K562 treated with DMSO at 1 percent for 24 hours (cell line): Measurements from ENCODE around the gene PRPSAP2. TPM values are rescaled to one million over a fixed set of nuclear protein-coding genes. Genes with fewer than 3 reads are reported as not detected.

Experiments
- total RNA-seq: library from RNA; unstranded; fragments of 300-600 nt; gene quantifications from 2 replicates; pipeline ENCODE4 v1.2.3, GENCODE V29; 2022; ENCODE audit warnings: low read depth; ENCODE audit not compliant: insufficient read depth

PRPSAP2 gene
- total RNA-seq, result 22.5 and 26.1 TPM in 2 replicates

GRCh38 chr17:18857864-18858566 lies at the start of gene PRPSAP2:
TSS of gene PRPSAP2 (plus strand) at chr17:18858131. CDS start at chr17:18865834, 7,703 bp downstream.

GRCh38 chr17:18951941-18952842 lies 94.3 kb downstream of the PRPSAP2 start, which contains the start of gene SLC5A10:
TSS of gene SLC5A10 (plus strand) at chr17:18952165. CDS start at chr17:18952206, 41 bp downstream.

Other genes with a start within 250 kb of the PRPSAP2 start
- not detected in 2 replicates for gene TBC1D28, start 213.7 kb upstream of the PRPSAP2 start, total RNA-seq
- 3.0 and 3.2 TPM in 2 replicates for gene FOXO3B, start 175.8 kb upstream of the PRPSAP2 start, total RNA-seq
- not detected in 2 replicates for gene FBXW10, start 114.1 kb upstream of the PRPSAP2 start, total RNA-seq
- 9.0 and 14.0 TPM in 2 replicates for gene TVP23B, start 76.9 kb upstream of the PRPSAP2 start, total RNA-seq
- gene SLC5A10, start 94.0 kb downstream of the PRPSAP2 start, total RNA-seq, result 0.06 TPM in 1 of 2 replicates, not detected in the other
- 7.6 and 7.8 TPM in 2 replicates for gene FAM83G, start 146.6 kb downstream of the PRPSAP2 start, total RNA-seq
- not detected in 2 replicates for gene GRAP, start 188.8 kb downstream of the PRPSAP2 start, total RNA-seq